ENCODE data around the gene NLRP12. TPM values are rescaled to one million over a fixed set of nuclear protein-coding genes. Genes with fewer than 3 reads are reported as not detected.
A peak's percentile ranks its signal among the peaks of the same experiment; 100 is the strongest.
"Not testable (repeated sequence)": the region's sequence is repeated elsewhere in the genome, so short reads cannot be mapped to it uniquely, and the experiment has no call there.

Gene NLRP12
- total RNA-seq, 6 donors from 2014 or later, result 3.1 to 10.3 (median 6.7) TPM

GRCh38 chr19:53772943-53773342 lies 51.2 kb downstream of the NLRP12 start:
- DNase-seq, result peak in 1 of 2 donors; percentile 41
- no peaks in the 10 kb centered on the region for H3K36me3 ChIP-seq
- H3K4me1 ChIP-seq, result peaks cover 0 to 4% (median 2%) of the 10 kb centered on the region in 4 donors
- no peak overlapping the region for H3K27ac ChIP-seq
- no peaks in the 10 kb centered on the region for H3K27me3 ChIP-seq
- WGBS, 2 donors, result 9 to 15% methylated on average over 5 of the region's 5 CpGs
- H3K4me3 ChIP-seq, result no peak overlapping the region
- TF ChIP-seq CTCF (IDR thresholded peaks at IDR 0.05) (peak; percentile 48 to 87 (median 78)), POLR2A (IDR thresholded peaks at IDR 0.05) (no peak)
- H3K9me3 ChIP-seq, result no peaks in the 10 kb centered on the region
- peak in 1 of 2 donors; percentile 65 for ATAC-seq (ENCODE audit: low FRiP score in 2 of 2)

- no peak for ATAC-seq (ENCODE audit: low FRiP score in 2 of 2)
- Histone ChIP-seq H3K4me1 (peaks cover 0 to 4% (median 2%) of the 10 kb centered on the region in 4 donors), H3K36me3 (no peaks in the 10 kb centered on the region), H3K9me3 (no peaks in the 10 kb centered on the region), H3K27me3 (no peaks in the 10 kb centered on the region), H3K27ac (no peak overlapping the region), H3K4me3 (no peak overlapping the region)
- DNase-seq, result no peak
- WGBS, 2 donors, result 48 to 51% methylated on average over 4 of the region's 4 CpGs
- no peak for TF ChIP-seq POLR2AphosphoS5 (IDR thresholded peaks at IDR 0.05)
- TF ChIP-seq CTCF (IDR thresholded peaks at IDR 0.05), result no peak
- no peak for TF ChIP-seq POLR2A (IDR thresholded peaks at IDR 0.05)
- TF ChIP-seq EP300 (IDR thresholded peaks at IDR 0.05), result no peak
Measured at GRCh38 chr19:53771144-53771543, 53.0 kb downstream of the NLRP12 start.

GRCh38 chr19:53769696-53770309 lies 54.3 kb downstream of the NLRP12 start:
- DNase-seq; H3K4me1 ChIP-seq; ATAC-seq (ENCODE audit: low FRiP score in 2 of 2); H3K9me3 ChIP-seq; H3K4me3 ChIP-seq; H3K36me3 ChIP-seq; H3K27me3 ChIP-seq: not testable (repeated sequence)
- peak overlapping the region; percentile 43 to 86 (median 58) for H3K27ac ChIP-seq
- 92 to 94% methylated on average over 8 to 12 of the region's 12 CpGs for WGBS, 2 donors

- Histone ChIP-seq H3K27ac (peak overlapping the region; percentile 69 to 86 (median 74)), H3K36me3 (no peaks in the 10 kb centered on the region), H3K4me3 (no peak overlapping the region), H3K27me3 (no peaks in the 10 kb centered on the region), H3K4me1 (peaks cover 0 to 4% (median 2%) of the 10 kb centered on the region in 4 donors), H3K9me3 (no peaks in the 10 kb centered on the region)
- DNase-seq (peak in 1 of 2 donors; percentile 65), ATAC-seq (ENCODE audit: low FRiP score in 2 of 2) (no peak)
- TF ChIP-seq CTCF (IDR thresholded peaks at IDR 0.05) (no peak), POLR2A (IDR thresholded peaks at IDR 0.05) (no peak), POLR2AphosphoS5 (IDR thresholded peaks at IDR 0.05) (no peak), EP300 (IDR thresholded peaks at IDR 0.05) (no peak)
- WGBS, 2 donors, result 94 to 96% methylated on average over 17 to 27 of the region's 27 CpGs
Measured at GRCh38 chr19:53768401-53768800, 55.7 kb downstream of the NLRP12 start.

- not testable (repeated sequence) for DNase-seq; H3K9me3 ChIP-seq; H3K4me3 ChIP-seq; ATAC-seq (ENCODE audit: low FRiP score in 2 of 2); H3K36me3 ChIP-seq; H3K27me3 ChIP-seq; H3K4me1 ChIP-seq; H3K27ac ChIP-seq
- 75 to 85% methylated on average over 2 of the region's 2 CpGs for WGBS, 2 donors
Measured at GRCh38 chr19:53758991-53759390, 65.1 kb downstream of the NLRP12 start.

Small RNA genes within 50 kb of the gene (small RNA-seq; reads per million reads assigned to genes)
- gene AC008753.1 (0 reads per million in 4 donors), gene MIR1283-2 (0 reads per million in 4 donors), gene MIR371A (0 reads per million in 4 donors), gene MIR372 (0 reads per million in 4 donors), gene MIR373 (0 reads per million in 4 donors), gene MIR516A1 (0 reads per million in 4 donors), gene MIR516A2 (0 to 0.13 (median 0) reads per million in 4 donors), gene MIR519A1 (0 reads per million in 4 donors), gene MIR521-1 (0 reads per million in 4 donors), gene MIR527 (0 reads per million in 4 donors), gene RNU6-1041P (0 reads per million in 4 donors), gene RNU6-165P (0 reads per million in 4 donors), gene RNU6-751P (0 reads per million in 4 donors), gene RNU6-982P (0 reads per million in 4 donors)

Other genes starting within 250 kb of the NLRP12 start
- not detected for gene DPRX, start 192.3 kb downstream of the NLRP12 start, total RNA-seq
- gene MYADM, start 43.6 kb upstream of the NLRP12 start, total RNA-seq, result 100 to 1,000 TPM in 4 of 6 donors, 10 to 100 TPM in 2; 31.4 to 312 (median 145) TPM
- 1 to 10 TPM in 1 of 6 donors, under 1 TPM in 2, not detected in 3; 0.17 to 1.0 (median 0.39) TPM for gene PRKCG, start 57.9 kb upstream of the NLRP12 start, total RNA-seq
- not detected for gene CACNG7, start 85.0 kb upstream of the NLRP12 start, total RNA-seq
- under 1 TPM in 4 of 6 donors, not detected in 2; 0.09 to 0.44 (median 0.26) TPM for gene CACNG8, start 138.6 kb upstream of the NLRP12 start, total RNA-seq
- gene CACNG6, start 167.3 kb upstream of the NLRP12 start, total RNA-seq, result 10 to 100 TPM in 1 of 6 donors, 1 to 10 TPM in 3, not detected in 2; 1.5 to 11.5 (median 5.6) TPM
- gene VSTM1, start 239.6 kb upstream of the NLRP12 start, total RNA-seq, result 1 to 10 TPM in 3 of 6 donors, not detected in 3; 1.2 to 3.0 (median 1.7) TPM

Data from upper lobe of left lung (tissue), 6 donors.